ENCODE results near the gene CACNA1A. TPM values are rescaled to one million over a fixed set of nuclear protein-coding genes. Genes with fewer than 3 reads are reported as not detected.

CACNA1A gene
- total and polyA plus RNA-seq, 3 experiments from 2014 or later, result 0.20 to 0.42 TPM; not detected in 1

DNA sequence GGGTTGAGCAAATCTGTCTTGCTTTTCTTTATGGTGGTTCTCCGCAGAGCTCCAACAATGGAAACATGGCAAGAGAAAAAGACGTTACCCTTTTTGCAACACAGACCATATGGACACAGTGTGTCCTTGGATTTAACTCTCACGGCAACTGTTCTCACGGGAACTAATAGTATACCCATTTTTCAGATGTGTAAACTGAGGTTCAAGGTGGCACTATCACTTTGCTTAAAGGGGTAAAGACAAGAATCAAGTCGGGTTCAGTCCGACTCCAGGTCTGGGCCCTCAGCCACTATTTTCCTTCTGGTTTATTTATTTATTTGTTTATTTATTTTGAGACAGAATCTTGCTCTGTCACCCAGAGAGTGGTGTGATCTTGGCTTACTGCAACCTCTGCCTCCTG, 176.0 kb downstream of the CACNA1A start:
- Mint-ChIP-seq H3K4me1 (no peaks in the 10 kb centered on the region), H3K27ac (no peak overlapping the region), H3K9me3 (peaks cover 0 to 4% (median 0%) of the 10 kb centered on the region in 5 donors), H3K27me3 (peaks cover 22 to 40% of the 10 kb centered on the region in 2 donors), H3K4me3 (no peak overlapping the region), H3K36me3 (no peaks in the 10 kb centered on the region)
- Histone ChIP-seq H3K27me3 (ENCODE audit: insufficient read depth, low read length, poor library complexity, severe bottlenecking) (no peaks in the 10 kb centered on the region), H3K4me3 (ENCODE audit: low read length) (no peak overlapping the region), H3K27ac (ENCODE audit: low read depth, low read length) (no peak overlapping the region), H3K9me3 (ENCODE audit: low read length) (no peaks in the 10 kb centered on the region), H3K4me1 (ENCODE audit: insufficient read depth, low read length) (no peaks in the 10 kb centered on the region), H3K36me3 (ENCODE audit: insufficient read depth, low read length) (no peaks in the 10 kb centered on the region)
- ChIA-PET POLR2A (interaction anchor here (0.7 kb wide), 1 partner anchor 106 kb away, joined by 4 read pairs; no protein-coding TSS in a partner anchor), CTCF (no interaction called here)
- no peak for DNase-seq

DNA sequence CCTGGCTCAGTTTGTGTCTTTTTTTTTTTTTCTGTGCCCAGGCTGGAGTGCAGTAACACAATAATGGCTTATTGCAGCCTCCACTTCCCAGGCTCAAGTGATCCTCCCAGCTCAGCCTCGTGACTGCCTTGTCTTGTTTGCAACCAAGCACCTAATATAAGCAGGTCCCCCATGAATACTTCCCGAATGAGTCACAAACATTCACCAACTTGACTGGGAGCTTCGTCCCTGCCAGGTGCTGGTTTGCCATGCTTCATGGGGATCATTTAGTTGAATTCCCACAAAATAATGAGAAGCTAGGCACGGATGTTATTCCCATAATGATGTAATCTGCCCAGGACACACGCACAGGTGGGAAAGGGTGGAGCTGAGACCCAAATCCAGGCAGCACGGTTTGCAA, 176.5 kb downstream of the CACNA1A start:
- H3K36me3 Mint-ChIP-seq, result no peaks in the 10 kb centered on the region
- H3K9me3 ChIP-seq (ENCODE audit: low read length), result no peaks in the 10 kb centered on the region
- peaks cover 22 to 36% of the 10 kb centered on the region in 2 donors for H3K27me3 Mint-ChIP-seq
- no peaks in the 10 kb centered on the region for H3K4me1 ChIP-seq (ENCODE audit: insufficient read depth, low read length)
- no peak overlapping the region for H3K4me3 Mint-ChIP-seq
- no peaks in the 10 kb centered on the region for H3K27me3 ChIP-seq (ENCODE audit: insufficient read depth, low read length, poor library complexity, severe bottlenecking)
- no peak overlapping the region for H3K27ac ChIP-seq (ENCODE audit: low read depth, low read length)
- no peak for DNase-seq
- ChIA-PET CTCF (no interaction called here), POLR2A (interaction anchor here (0.7 kb wide), 1 partner anchor 106 kb away, joined by 4 read pairs; no protein-coding TSS in a partner anchor)
- H3K27ac Mint-ChIP-seq, result no peak overlapping the region
- H3K36me3 ChIP-seq (ENCODE audit: insufficient read depth, low read length), result no peaks in the 10 kb centered on the region
- H3K4me3 ChIP-seq (ENCODE audit: low read length), result no peak overlapping the region
- no peaks in the 10 kb centered on the region for H3K4me1 Mint-ChIP-seq
- H3K9me3 Mint-ChIP-seq, result peaks cover 0 to 4% (median 0%) of the 10 kb centered on the region in 5 donors

DNA sequence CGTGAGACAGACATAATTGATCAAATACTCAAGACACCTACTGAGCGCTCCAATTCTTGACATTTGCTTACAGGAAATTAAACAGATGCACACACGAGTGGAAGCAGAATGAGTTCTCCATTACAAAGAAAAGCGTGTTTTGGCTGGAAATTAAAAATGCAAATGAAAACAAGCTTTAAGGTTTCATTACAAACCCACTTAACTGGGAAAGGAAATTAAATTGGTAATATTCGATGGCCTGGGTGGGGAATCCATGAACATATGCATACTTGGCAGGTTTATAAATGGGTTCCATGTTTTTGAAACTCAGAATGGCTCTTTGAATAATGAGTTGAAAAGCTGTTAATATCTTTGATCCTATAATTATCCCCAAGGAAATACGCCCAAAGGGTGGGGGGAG, 178.0 kb downstream of the CACNA1A start:
- Mint-ChIP-seq H3K4me3 (no peak overlapping the region), H3K36me3 (no peaks in the 10 kb centered on the region), H3K9me3 (peaks cover 2 to 9% (median 7%) of the 10 kb centered on the region in 5 donors), H3K27ac (no peak overlapping the region), H3K27me3 (peaks cover 24 to 33% of the 10 kb centered on the region in 2 donors), H3K4me1 (no peaks in the 10 kb centered on the region)
- CTCF ChIA-PET, result no interaction called here
- Histone ChIP-seq H3K4me1 (ENCODE audit: insufficient read depth, low read length) (no peaks in the 10 kb centered on the region), H3K27me3 (ENCODE audit: insufficient read depth, low read length, poor library complexity, severe bottlenecking) (no peaks in the 10 kb centered on the region), H3K27ac (ENCODE audit: low read depth, low read length) (no peak overlapping the region), H3K4me3 (ENCODE audit: low read length) (no peak overlapping the region), H3K36me3 (ENCODE audit: insufficient read depth, low read length) (no peaks in the 10 kb centered on the region), H3K9me3 (ENCODE audit: low read length) (no peaks in the 10 kb centered on the region)
- DNase-seq, result no peak
- POLR2A ChIA-PET, result no interaction called here

GRCh38 chr19:13319526-13319925, 186.8 kb downstream of the CACNA1A start:
- ChIA-PET CTCF (no interaction called here), POLR2A (no interaction called here)
- no peaks in the 10 kb centered on the region for H3K27me3 ChIP-seq (ENCODE audit: insufficient read depth, low read length, poor library complexity, severe bottlenecking)
- Mint-ChIP-seq H3K27me3 (peaks cover 32 to 61% of the 10 kb centered on the region in 2 donors), H3K4me3 (no peak overlapping the region), H3K9me3 (peaks cover 9 to 26% (median 14%) of the 10 kb centered on the region in 5 donors), H3K27ac (no peak overlapping the region), H3K36me3 (peaks cover 0 to 6% (median 0%) of the 10 kb centered on the region in 3 donors), H3K4me1 (no peaks in the 10 kb centered on the region)
- H3K9me3 ChIP-seq (ENCODE audit: low read length), result no peaks in the 10 kb centered on the region
- H3K4me1 ChIP-seq (ENCODE audit: insufficient read depth, low read length), result no peaks in the 10 kb centered on the region
- H3K27ac ChIP-seq (ENCODE audit: low read depth, low read length), result no peak overlapping the region
- no peak for DNase-seq
- no peaks in the 10 kb centered on the region for H3K36me3 ChIP-seq (ENCODE audit: insufficient read depth, low read length)
- H3K4me3 ChIP-seq (ENCODE audit: low read length), result no peak overlapping the region

DNA sequence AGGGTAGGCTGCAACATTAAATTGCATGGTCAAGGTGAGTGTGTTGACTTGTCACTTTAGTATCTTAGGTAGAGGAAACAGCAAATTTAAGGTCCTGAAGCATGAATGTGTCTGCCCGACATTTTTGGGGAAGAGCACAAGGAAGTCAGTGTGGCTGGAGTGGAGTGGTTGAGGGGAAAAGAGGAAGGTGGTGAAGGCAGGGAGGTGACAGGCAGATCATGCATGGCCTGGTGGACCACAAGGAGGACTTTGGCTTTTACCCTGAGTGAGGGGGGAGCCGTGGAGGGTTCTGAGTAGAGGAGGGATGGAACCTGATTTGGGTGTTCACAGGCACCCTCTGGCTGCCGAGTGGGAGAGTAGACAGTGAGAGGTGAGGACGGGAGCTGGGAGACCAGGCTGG, 188.1 kb downstream of the CACNA1A start:
- Mint-ChIP-seq H3K9me3 (peaks cover 4 to 16% (median 9%) of the 10 kb centered on the region in 5 donors), H3K4me3 (no peak overlapping the region), H3K27ac (no peak overlapping the region), H3K4me1 (no peaks in the 10 kb centered on the region), H3K27me3 (peaks cover 31 to 53% of the 10 kb centered on the region in 2 donors), H3K36me3 (peaks cover 0 to 6% (median 0%) of the 10 kb centered on the region in 3 donors)
- Histone ChIP-seq H3K4me3 (ENCODE audit: low read length) (no peak overlapping the region), H3K27ac (ENCODE audit: low read depth, low read length) (no peak overlapping the region), H3K27me3 (ENCODE audit: insufficient read depth, low read length, poor library complexity, severe bottlenecking) (no peaks in the 10 kb centered on the region), H3K9me3 (ENCODE audit: low read length) (no peaks in the 10 kb centered on the region), H3K36me3 (ENCODE audit: insufficient read depth, low read length) (no peaks in the 10 kb centered on the region), H3K4me1 (ENCODE audit: insufficient read depth, low read length) (no peaks in the 10 kb centered on the region)
- no peak for DNase-seq
- ChIA-PET CTCF (no interaction called here), POLR2A (no interaction called here)

DNA sequence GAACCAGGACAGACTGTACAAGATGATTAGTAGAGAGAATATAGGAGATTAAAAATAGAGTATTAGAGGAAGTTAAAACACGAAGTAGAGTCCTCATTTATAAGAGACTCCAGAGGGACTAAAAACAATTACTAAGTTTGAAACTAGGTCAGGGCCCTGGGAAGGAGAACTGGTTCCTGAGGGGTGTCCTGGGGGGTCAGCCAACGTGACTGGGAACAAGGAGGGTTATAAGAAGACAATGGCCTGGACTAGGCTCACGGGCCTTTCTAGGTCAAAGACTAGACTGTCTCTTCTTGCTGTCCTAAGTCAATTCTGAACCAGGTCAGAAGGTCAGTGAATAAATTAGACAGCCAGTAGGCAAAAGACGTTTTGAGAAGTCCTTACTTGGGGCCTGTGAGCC, 190.8 kb downstream of the CACNA1A start:
- POLR2A ChIA-PET, result no interaction called here
- Mint-ChIP-seq H3K36me3 (peaks cover 0 to 6% (median 0%) of the 10 kb centered on the region in 3 donors), H3K9me3 (peaks cover 0 to 3% (median 0%) of the 10 kb centered on the region in 5 donors), H3K27me3 (peaks cover 9 to 36% of the 10 kb centered on the region in 2 donors), H3K27ac (no peak overlapping the region), H3K4me1 (no peaks in the 10 kb centered on the region), H3K4me3 (no peak overlapping the region)
- Histone ChIP-seq H3K9me3 (ENCODE audit: low read length) (no peaks in the 10 kb centered on the region), H3K27ac (ENCODE audit: low read depth, low read length) (no peak overlapping the region), H3K4me3 (ENCODE audit: low read length) (no peak overlapping the region), H3K36me3 (ENCODE audit: insufficient read depth, low read length) (no peaks in the 10 kb centered on the region), H3K4me1 (ENCODE audit: insufficient read depth, low read length) (no peaks in the 10 kb centered on the region), H3K27me3 (ENCODE audit: insufficient read depth, low read length, poor library complexity, severe bottlenecking) (no peaks in the 10 kb centered on the region)
- no peak for DNase-seq
- CTCF ChIA-PET, result no interaction called here

DNA sequence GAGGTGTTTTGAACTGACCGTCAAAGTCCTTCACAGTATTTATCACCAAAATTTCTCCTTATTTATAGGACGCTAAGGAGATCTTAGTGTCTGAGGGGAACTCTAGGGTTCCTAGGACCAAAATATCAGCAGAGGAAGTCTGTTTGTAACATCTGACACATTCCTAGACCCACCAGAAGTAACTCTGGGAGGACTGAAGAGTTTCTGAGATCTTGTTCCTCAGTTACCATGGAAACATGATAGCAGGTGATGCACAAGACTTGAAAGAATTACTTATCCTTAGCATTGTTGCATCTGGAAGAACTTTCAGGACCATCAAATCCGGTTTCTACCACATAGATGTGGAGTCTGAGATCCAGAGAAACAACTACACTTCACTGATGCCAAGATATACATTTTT, 191.5 kb downstream of the CACNA1A start:
- Histone ChIP-seq H3K4me3 (ENCODE audit: low read length) (no peak overlapping the region), H3K27ac (ENCODE audit: low read depth, low read length) (no peak overlapping the region), H3K36me3 (ENCODE audit: insufficient read depth, low read length) (no peaks in the 10 kb centered on the region), H3K9me3 (ENCODE audit: low read length) (no peaks in the 10 kb centered on the region), H3K4me1 (ENCODE audit: insufficient read depth, low read length) (no peaks in the 10 kb centered on the region), H3K27me3 (ENCODE audit: insufficient read depth, low read length, poor library complexity, severe bottlenecking) (no peaks in the 10 kb centered on the region)
- ChIA-PET POLR2A (no interaction called here), CTCF (no interaction called here)
- Mint-ChIP-seq H3K36me3 (peaks cover 0 to 6% (median 0%) of the 10 kb centered on the region in 3 donors), H3K27me3 (peaks cover 9 to 33% of the 10 kb centered on the region in 2 donors), H3K4me1 (no peaks in the 10 kb centered on the region), H3K27ac (no peak overlapping the region), H3K4me3 (no peak overlapping the region), H3K9me3 (peaks cover 0 to 3% (median 0%) of the 10 kb centered on the region in 5 donors)
- DNase-seq, result no peak

GRCh38 chr19:13313875-13314274, 192.4 kb downstream of the CACNA1A start:
- Mint-ChIP-seq H3K4me1 (no peaks in the 10 kb centered on the region), H3K27me3 (peaks cover 6 to 28% of the 10 kb centered on the region in 2 donors), H3K36me3 (peaks cover 0 to 6% (median 0%) of the 10 kb centered on the region in 3 donors), H3K4me3 (no peak overlapping the region), H3K27ac (no peak overlapping the region), H3K9me3 (peaks cover 0 to 3% (median 0%) of the 10 kb centered on the region in 5 donors)
- Histone ChIP-seq H3K27ac (ENCODE audit: low read depth, low read length) (no peak overlapping the region), H3K27me3 (ENCODE audit: insufficient read depth, low read length, poor library complexity, severe bottlenecking) (no peaks in the 10 kb centered on the region), H3K36me3 (ENCODE audit: insufficient read depth, low read length) (no peaks in the 10 kb centered on the region), H3K9me3 (ENCODE audit: low read length) (no peaks in the 10 kb centered on the region), H3K4me3 (ENCODE audit: low read length) (no peak overlapping the region), H3K4me1 (ENCODE audit: insufficient read depth, low read length) (no peaks in the 10 kb centered on the region)
- ChIA-PET POLR2A (no interaction called here), CTCF (interaction anchor here (0.6 kb wide), 1 partner anchor 48 kb away, joined by 3 read pairs; no protein-coding TSS in a partner anchor)
- DNase-seq, result no peak
